HS-5 (cell line): ENCODE measurements around the gene C9orf57.
"Not testable (repeated sequence)": the region's sequence is repeated elsewhere in the genome, so short reads cannot be mapped to it uniquely, and the experiment has no call there.

Experiments used
- DNase-seq: peaks from one replicate; pipeline ENCODE4 v3.0.0-alpha.2; 2012; ENCODE audit warnings: low read depth

The C9orf57 gene

GRCh38 chr9:72023596-72023995 lies 36.8 kb downstream of the C9orf57 start:
- DNase-seq, result no peak

- DNase-seq, result peak; percentile 61
Measured at GRCh38 chr9:72022841-72023240, 37.6 kb downstream of the C9orf57 start.

GRCh38 chr9:72013292-72013760 lies 47.1 kb downstream of the C9orf57 start:
- DNase-seq, result no peak

GRCh38 chr9:72012646-72013045 lies 47.8 kb downstream of the C9orf57 start:
- no peak for DNase-seq

GRCh38 chr9:72007726-72008125 lies 52.7 kb downstream of the C9orf57 start:
- DNase-seq, result not testable (repeated sequence)

GRCh38 chr9:72006501-72006900 lies 53.9 kb downstream of the C9orf57 start:
- DNase-seq, result no peak

GRCh38 chr9:72005451-72005850 lies 55.0 kb downstream of the C9orf57 start:
- no peak for DNase-seq
